ENCODE data around the gene GTF3C1.

The GTF3C1 gene

GRCh38 chr16:27485811-27486210 lies 63.9 kb downstream of the GTF3C1 start:
- ATAC-seq = no peak
- TF ChIP-seq POU6F1 (CRISPR knock-in tag; IDR thresholded peaks at IDR 0.05; ENCODE audit: borderline replicate concordance, low read depth) = no peak
- TF ChIP-seq ISL1 (CRISPR knock-in tag; IDR thresholded peaks at IDR 0.05) = no peak
- TF ChIP-seq ARNTL (CRISPR knock-in tag; IDR thresholded peaks at IDR 0.05; ENCODE audit: borderline replicate concordance, low read depth) = no peak
- TF ChIP-seq TCF4 (CRISPR knock-in tag; IDR thresholded peaks at IDR 0.05; ENCODE audit: borderline replicate concordance) = no peak
- TF ChIP-seq CREB5 (CRISPR knock-in tag; IDR thresholded peaks at IDR 0.05; ENCODE audit: low read depth) = no peak
- TF ChIP-seq ZFP3 (CRISPR knock-in tag; IDR thresholded peaks at IDR 0.05) = no peak
- TF ChIP-seq ESRRG (CRISPR knock-in tag; IDR thresholded peaks at IDR 0.05) = no peak
- TF ChIP-seq, protein P1, sequence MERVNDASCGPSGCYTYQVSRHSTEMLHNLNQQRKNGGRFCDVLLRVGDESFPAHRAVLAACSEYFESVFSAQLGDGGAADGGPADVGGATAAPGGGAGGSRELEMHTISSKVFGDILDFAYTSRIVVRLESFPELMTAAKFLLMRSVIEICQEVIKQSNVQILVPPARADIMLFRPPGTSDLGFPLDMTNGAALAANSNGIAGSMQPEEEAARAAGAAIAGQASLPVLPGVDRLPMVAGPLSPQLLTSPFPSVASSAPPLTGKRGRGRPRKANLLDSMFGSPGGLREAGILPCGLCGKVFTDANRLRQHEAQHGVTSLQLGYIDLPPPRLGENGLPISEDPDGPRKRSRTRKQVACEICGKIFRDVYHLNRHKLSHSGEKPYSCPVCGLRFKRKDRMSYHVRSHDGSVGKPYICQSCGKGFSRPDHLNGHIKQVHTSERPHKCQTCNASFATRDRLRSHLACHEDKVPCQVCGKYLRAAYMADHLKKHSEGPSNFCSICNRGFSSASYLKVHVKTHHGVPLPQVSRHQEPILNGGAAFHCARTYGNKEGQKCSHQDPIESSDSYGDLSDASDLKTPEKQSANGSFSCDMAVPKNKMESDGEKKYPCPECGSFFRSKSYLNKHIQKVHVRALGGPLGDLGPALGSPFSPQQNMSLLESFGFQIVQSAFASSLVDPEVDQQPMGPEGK (CRISPR knock-in tag; IDR thresholded peaks at IDR 0.05; ENCODE audit: borderline replicate concordance) = no peak
- no peak for TF ChIP-seq GLIS3 (CRISPR knock-in tag; IDR thresholded peaks at IDR 0.05)

GRCh38 chr16:27485126-27485525 lies 64.6 kb downstream of the GTF3C1 start:
- TF ChIP-seq POU6F1 (CRISPR knock-in tag; IDR thresholded peaks at IDR 0.05; ENCODE audit: borderline replicate concordance, low read depth) (no peak), ZC3H10 (CRISPR knock-in tag; IDR thresholded peaks at IDR 0.05) (no peak), TCF4 (CRISPR knock-in tag; IDR thresholded peaks at IDR 0.05; ENCODE audit: borderline replicate concordance) (no peak)
- ATAC-seq = no peak

DNA sequence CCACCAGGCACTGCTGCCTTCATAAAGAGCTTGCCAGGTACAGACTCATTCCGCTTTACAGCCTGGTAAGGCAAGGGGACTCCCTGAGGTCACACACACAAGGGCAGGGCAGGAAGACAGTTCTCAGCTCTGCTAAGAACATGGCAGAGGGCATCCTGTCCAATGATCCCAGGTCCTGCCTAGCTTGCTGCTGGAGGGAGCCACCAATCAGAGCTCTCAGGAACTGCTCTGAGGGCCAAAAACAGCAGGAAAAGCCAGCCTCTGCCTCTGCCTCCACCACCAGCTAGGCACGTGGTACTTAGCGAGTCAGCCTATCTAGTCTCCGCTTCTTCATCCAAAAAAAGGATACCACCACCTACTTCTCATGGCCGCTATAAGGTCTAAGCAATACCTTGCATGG lies 66.1 kb downstream of the GTF3C1 start:
- ATAC-seq = no peak
- TF ChIP-seq SNAI2 (CRISPR knock-in tag; IDR thresholded peaks at IDR 0.05) (no peak), RARB (CRISPR knock-in tag; IDR thresholded peaks at IDR 0.05) (no peak), POU6F1 (CRISPR knock-in tag; IDR thresholded peaks at IDR 0.05; ENCODE audit: borderline replicate concordance, low read depth) (no peak), ZNF8 (CRISPR knock-in tag; IDR thresholded peaks at IDR 0.05) (no peak), ZNF70 (CRISPR knock-in tag; IDR thresholded peaks at IDR 0.05) (no peak), ZNF565 (CRISPR knock-in tag; conservative IDR thresholded peaks at IDR 0.05; ENCODE audit: low read depth) (no peak), CSDC2 (CRISPR knock-in tag; IDR thresholded peaks at IDR 0.05) (no peak)

GRCh38 chr16:27483088-27483437 lies 66.7 kb downstream of the GTF3C1 start:
- no peak for ATAC-seq
- TF ChIP-seq OSR1 (CRISPR knock-in tag; IDR thresholded peaks at IDR 0.05) = no peak
- no peak for TF ChIP-seq TCF4 (CRISPR knock-in tag; IDR thresholded peaks at IDR 0.05; ENCODE audit: borderline replicate concordance)
- TF ChIP-seq GLIS3 (CRISPR knock-in tag; IDR thresholded peaks at IDR 0.05) = no peak
- no peak for TF ChIP-seq ISL1 (CRISPR knock-in tag; IDR thresholded peaks at IDR 0.05)
- TF ChIP-seq, protein P1 (CRISPR knock-in tag; IDR thresholded peaks at IDR 0.05; ENCODE audit: borderline replicate concordance) = no peak
